Dedifferentiated amniotic fluid mesenchymal stem cell (primary cell): Measurements from ENCODE around the gene CDCP2.
"Not testable (repeated sequence)": the region's sequence is repeated elsewhere in the genome, so short reads cannot be mapped to it uniquely, and the experiment has no call there.

Experiments used
- DNase-seq: peaks from one replicate; pipeline ENCODE4 v3.0.0-alpha.2; 2016; ENCODE audit errors: extremely low spot score

CDCP2 gene

DNA sequence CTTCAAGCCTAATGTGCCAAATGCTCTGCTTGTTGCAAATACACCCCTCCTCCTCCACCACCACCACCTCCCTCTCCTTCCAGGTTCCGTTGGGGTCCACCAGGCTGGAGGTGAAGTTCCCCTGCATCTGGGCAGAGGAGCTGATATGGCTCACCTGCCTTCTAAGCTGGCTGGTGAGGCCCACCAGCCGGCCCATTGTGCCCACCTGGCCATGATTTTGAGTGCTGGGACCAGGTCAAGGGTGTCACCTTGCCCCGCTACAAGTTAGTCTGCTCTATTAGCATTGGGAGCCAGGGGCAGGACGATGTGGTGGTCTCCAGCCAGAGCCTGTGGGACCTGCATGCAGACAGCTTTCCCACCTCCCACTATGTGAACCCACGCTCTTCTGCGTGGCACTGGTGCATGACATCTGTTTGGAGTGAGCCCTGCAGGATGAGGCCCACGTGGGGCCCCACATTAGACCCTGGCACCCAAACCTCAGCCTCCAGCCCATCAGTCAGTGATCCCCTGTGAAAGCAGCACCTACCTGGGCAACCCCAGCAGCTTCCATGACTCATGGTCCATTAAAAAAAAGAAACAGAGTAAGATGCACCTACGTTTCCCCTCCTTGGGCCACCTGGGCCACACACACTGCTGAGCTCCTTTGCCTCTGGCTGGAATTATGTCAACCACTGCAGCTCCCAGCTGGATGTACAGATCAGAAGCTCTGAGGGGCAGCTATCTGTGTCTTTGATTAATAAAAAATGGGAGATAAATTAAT, 15.6 kb upstream of the CDCP2 start:
- DNase-seq, result no peak

DNA sequence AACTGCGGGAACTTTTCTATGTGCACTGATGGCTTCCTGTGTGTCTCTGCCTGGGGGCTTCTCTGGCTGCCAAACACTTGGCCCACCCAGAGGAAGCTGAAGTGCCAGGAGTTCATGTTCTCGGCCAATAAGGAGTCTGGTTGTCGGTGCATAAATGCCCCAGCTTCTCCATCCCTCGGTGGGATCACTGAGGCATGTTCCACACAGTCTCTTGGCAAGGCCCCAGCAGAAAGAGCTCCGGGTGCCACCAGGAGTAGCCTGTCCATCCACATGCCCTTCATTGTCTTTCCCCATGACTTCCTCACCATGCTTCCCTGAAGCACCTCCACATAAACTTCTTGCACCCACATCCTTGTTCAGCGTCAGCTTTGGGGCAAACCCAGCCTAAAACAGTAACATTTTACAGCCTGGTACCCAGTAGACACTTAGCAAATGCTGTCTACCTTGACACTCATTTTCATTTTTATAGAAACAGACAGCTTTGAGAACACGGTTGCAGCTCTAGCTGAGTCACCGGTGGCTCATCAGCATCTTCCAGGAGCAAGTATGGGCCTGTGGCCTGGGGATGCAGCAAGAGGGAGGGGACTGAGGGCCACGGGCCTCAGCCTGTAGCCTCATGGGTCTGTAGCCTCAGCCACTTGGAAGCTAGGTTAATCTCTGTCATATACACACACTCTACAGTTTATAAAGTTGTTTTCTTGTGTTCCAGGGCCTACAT, 14.8 kb upstream of the CDCP2 start:
- DNase-seq, result no peak

DNA sequence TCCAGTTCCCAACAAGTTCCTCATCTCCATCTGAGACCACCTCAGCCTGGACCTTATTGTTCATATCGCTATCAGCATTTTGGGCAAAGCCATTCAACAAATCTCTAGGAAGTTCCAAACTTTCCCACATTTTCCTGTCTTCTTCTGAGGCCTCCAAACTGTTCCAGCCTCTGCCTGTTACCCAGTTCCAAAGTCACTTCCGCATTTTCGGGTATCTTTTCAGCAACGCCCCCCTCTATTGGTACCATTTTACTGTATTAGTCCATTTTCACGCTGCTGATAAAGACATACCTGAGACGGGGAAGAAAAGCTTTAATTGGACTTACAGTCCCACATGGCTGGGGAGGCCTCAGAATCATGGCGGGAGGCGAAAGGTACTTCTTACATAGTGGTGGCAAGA, 13.6 kb upstream of the CDCP2 start:
- DNase-seq, result not testable (repeated sequence)

DNA sequence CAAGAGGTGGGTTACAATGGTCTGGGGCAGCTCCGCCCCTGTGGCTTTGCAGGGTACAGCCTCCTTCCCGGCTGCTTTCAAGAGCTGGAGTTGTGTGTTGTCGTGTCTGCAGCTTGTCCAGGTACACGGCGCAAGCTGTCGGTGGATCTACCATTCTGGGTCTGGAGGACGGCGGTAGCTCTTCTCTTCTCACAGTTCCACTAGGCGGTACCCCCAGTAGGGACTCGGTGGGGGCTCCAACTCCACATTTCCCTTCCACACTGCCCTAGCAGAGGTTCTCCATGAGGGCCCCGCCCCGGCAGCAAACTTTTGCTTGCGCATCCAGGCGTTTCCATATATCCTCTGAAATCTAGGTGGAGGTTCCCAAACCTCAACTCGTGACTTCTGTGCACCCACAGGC, 12.3 kb upstream of the CDCP2 start:
- no peak for DNase-seq

DNA sequence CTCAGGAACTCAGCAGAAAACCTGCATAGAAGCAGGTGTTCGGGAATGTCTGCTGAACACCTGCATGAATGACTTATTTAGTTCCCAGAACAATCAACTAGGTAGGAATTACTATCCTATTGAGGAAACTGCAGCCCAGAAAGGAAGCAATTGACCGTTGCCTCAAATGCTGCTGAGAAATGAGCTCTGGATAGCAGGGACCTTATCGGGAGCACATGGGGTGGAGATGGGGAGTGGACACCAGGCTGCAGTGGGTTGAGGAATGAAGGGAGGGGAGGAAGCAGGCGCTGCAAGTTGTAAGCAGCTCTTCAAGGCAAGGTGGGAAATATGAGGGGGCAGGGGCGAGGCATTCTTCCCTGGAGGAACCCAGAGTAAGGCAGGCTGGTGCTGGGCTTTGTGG, 10.8 kb upstream of the CDCP2 start:
- DNase-seq, result no peak

DNA sequence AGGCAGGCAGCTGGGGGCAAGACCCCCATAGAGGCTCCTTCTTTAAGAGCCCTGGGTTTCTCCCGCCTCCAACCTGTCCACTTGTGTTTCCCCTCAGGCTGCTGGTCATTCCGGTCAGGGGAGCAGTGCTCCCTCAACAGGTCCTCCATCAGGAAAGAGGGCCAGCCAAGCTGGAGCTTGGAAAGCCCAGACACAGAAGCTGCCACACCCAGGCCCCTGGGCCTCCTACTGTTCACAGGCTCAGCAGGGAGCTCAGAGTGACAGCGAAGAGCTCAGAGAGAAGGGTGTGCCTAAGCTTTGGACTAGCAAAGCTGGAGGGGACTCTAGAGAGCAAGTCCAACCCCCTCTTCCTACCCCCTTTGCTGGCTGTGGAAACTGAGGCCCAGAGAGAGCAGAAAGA, 10.3 kb upstream of the CDCP2 start:
- DNase-seq, result no peak

DNA sequence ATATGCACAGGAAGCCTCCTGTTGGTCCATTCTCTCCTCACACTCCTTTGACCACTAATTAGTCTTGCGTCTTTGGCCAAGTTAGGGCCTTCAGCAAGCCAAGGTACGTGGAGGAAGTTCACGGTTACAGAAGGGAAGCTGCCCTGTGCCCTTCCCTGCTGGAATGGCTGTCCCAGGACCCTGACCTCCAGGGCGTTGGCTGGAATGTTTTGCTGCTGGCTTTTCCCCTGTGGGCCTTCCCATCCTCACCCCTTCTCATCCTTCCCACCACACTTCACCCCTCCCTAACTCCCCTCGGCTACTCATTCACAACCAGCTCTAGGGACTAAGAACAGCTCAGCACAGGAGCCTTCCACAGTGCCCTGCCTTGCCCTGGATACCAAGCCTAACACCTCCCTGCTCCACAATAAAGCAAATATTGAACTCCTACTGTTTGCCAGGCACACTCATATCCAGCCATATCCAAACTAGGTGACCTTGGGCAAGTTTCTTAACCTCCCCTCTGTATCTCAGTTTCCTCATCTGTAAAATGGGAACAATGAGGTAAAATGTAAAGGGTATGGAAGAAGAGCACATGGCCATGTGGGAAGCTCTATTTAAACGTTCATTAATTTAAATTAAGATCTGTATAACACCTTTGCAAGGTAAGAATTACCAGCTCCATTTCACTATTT, 8.8 kb upstream of the CDCP2 start:
- DNase-seq, result no peak

DNA sequence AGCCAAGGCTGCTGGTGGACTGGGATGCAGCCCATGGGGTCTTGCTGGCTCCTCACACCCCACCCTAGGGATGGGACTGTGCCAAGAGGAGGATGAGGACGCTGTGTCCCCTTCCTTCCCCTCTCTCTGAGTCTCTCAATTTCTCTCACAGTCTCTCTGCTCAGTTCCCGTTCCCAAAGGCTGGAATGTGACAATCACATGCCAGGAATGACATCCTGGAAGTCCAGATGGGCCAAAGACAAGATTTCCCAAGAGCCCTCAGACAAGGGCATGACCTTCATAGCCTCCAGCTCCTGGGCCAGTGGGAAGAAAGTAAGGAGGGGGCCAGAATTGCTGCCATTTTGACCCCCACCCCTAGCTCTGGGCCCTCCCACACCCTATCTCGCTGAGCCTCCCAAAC, 7.6 kb upstream of the CDCP2 start:
- no peak for DNase-seq

DNA sequence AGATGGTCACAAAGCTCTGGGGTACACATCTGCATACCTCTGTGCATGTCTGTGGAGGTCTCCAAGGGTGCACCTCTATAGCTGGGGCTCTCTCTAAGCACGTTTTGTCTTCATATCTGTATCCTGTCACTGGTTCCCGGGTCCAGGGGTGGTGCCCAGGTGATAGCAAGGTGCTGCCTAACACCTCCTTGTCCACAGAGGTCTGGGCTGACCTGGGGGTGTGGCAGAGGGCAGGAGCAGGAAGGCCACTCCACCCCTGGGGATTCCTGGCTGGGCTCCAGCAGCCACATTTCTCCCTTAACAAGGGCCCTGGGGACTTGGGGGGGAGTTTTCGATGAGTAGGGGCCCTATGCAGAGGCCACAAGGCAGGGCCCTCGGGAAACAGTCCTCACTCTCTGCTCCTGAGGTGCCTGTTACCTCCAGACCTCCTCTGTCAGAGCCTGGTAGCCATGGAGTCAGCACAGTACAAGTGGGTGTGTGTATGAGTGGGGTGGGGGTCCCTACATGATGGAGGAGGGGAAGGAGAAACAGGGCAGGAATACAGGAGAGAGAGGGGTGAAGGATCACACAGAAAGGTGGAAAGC, 7.0 kb upstream of the CDCP2 start:
- DNase-seq, result no peak

DNA sequence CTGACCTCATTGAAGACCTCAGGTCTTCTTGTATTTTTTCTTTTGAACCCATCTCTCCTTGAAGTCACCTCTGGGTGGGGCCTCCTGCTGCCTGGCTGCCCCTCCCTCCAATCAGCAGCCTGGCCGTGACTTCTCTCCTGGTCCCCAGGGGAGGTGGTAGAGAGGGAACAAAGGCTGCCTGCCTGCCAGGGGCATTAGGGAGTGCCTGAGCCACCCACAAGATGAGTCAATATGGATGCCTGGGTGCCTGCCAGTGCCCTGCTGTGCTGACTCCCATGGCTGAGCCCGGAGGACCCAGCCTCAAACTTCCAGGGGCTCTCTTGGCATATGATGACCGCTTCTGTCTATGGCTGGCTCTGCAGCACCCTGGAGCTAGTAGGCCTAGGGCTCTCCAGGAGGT, 5.3 kb upstream of the CDCP2 start:
- no peak for DNase-seq

DNA sequence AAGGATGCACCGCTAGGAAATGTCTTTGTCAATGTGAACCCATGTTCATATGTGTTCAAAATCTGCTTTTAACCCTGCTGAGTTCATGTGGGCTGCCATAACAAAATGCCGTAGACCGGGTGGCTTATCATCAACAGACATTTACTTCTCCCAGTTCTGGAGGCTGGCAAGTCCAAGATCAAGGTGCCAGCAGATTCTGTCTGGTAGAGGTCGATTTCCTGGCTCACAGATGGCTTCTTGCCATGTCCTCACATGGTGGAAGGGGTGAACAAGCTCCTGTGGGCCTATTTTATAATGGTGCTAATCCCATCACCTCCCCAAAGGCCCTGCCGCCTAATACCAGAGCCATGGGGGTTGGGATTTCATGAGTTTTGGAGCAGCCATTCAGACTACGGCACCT, 4.6 kb upstream of the CDCP2 start:
- DNase-seq, result no peak

DNA sequence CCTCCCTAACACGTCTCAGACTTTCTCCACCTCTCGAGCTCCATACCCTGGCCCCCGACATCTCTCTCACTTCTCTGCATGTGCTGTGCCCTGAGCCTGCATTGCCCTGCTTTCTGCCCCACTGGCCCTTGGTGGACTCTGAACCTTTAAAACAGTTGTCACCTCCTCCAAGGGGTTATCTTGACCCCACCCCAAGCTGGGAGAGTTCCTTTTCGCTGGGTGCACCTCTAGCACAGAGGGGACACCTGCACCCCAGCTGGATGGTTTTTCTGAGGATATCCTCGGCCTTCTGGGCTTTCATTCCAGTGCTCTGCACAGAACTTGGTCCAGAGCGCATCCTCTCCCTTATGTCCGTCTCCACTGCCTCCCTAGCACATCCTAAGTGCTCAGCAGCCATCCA, 4.2 kb upstream of the CDCP2 start:
- no peak for DNase-seq

DNA sequence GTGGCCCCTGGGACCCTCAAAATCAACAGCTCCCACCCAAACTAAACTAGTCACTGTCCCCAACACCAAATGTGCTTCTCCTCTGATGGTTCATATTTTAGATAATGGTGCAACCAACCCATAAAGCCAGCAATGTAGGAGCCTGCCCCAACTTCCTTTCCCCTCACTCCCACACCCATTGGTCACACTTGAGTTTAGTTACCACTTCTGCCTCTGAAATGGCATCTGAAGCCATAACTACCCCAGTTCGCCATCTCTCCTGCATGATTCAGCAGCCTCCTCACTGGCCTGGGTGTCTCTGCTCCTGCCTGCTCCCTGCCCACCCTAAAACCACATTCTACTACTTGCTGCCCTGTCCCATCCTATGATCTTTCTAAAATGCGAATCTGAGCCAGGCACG, 3.4 kb upstream of the CDCP2 start:
- no peak for DNase-seq

DNA sequence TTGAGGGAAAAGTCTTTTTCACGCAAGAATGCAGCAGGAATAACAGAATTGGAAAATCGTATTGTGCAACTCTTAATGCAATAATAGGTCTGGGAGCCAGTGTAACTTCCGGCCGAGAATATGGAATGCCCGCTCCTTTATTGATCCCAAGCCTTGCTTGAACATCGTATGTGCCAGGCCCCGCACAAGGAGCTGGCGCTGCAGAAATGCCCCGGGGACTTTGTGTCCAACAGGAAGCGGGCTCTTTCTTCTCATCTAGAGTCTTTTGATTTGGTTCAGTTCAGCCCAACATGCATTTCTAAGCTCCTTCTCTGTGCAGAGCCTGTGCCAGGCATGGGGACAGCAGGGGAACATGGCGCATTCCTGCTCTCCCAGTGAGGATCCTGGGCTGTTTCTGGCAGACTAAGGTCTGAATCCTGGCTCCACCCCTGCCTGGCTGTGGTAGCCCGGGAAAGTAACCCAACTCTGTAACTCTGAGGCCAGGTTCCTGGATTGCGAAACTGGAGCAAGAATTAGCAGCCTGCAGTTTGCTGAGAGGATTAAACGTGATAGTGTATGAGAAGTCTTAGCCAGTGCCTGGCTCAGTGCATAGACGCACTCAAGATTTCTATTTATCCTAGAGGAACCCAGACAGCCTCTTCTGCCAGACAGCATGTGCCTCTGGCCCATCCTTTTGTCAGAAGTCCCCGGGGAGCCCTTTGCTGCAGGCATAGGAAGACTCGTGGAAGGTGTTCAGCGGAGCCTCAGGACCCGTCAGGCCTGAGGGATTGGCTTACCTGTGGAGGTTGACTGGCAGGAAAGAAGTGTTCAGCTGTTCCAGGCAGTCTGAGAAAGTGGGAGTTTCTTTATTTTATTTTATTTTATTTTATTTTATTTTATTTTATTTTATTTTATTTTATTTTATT, 987 bp upstream of the CDCP2 start:
- DNase-seq, result peak; percentile 59

DNA sequence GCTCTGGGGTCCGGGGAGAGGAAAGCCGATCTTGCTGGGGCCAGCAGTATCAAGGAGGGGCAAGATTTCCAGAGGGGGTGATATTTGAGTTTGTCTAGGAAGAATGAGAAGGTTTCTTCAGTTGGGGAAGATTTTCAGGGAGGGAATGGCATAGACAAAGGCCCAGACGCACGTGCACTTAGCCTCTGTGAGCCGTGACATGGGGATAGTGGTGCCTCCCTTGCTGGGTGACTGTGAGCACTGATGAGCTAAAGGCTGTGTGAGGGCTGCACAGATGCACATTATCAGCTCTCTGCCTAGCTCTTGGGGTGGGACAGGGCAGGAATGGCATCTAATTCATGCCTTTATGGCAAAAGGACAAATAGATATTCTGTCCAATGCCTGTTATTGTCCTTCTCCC, 1.8 kb downstream of the CDCP2 start:
- no peak for DNase-seq

DNA sequence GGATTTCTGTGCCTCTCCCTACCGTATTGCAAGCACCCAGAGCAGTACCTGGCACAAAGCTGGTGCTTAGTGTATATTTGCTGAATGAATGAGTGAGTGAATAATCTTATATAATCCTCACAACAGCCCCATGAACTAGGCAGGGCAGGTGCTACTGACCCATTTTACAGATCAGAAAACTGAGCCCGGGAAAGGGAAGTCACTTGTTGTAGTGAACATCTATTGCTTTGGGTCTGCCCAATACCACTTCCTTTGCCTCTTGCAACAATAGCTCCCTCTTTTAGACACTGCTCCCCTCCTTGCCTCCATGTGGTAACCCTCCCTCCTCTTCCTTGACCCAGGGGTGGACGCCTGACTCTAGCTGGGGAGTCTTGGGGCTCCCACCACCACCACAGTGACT, 3.1 kb downstream of the CDCP2 start:
- DNase-seq, result no peak

DNA sequence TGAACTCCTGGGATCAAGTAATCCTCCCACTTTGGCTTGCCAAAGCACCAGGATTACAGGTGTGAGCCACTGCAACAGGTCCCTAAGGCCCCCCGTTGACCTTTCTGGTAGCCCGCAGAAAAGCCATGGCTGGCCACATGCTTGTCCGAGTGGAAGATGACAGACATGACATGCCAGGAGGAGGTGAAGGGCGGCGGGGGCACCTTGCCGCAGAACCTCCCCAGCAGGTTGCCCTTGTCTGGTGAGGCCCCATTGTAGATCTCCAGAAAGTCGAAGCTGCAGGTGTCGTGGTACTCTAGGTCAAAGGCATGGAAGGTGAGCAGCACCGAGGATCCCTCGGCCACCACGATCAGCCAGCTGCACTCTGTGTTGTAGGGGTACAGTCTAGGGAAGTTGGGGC, 8.4 kb downstream of the CDCP2 start:
- no peak for DNase-seq

DNA sequence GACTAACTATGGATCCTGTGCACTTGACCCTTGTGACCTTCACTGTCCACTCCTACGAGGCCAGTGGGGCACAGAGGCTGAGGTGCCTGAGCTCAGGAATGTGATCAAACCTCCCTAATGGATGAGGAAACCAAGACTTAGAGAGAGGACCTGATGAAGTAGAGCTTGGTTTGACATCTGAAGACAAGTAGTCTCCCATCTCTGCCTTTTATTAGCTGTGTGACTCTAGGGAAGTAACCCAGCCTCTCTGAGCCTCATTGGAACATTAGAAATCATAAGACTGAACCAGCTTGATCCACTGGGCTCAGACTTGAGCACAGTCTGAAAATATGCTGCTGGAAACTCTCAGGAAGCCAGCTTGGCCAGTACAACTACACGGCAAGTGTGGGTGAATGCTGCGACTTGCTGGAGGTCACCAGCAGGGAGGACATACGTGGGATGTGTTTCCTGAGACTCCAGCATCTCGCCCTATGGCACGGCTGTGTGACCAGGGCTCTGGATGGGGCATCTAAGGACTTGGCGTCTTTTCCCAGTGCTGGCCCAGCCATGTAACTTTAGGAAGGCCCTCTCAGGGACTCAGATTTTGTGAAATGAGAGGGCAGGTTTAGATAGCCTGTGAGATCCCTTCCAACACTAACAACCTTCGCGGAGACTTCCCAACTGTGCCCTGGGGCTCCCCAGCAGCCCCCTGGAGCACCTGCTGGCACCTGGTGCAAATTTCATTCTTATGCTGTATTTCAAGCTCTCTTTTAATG, 10.5 kb downstream of the CDCP2 start:
- DNase-seq, result no peak

DNA sequence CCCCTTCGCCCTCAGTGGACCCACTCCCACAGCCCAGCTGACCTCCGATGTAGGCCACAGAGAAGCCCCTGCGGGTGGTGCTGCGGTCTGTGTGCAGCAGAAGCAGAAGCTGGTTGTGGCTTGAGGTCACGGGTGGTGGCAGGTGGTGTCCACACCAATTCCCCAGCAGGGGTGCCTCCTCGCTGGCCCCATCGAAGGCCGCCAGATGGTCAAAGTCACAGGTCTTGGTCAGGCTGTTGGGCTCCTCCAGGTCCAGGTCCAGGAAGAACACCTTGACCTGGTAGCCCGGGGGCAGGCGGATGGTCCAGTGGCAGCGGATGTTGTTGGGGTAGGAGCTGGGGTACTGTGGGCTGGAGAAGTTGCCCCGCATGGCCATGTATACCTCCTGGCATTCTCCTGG, 13.1 kb downstream of the CDCP2 start:
- DNase-seq, result no peak

DNA sequence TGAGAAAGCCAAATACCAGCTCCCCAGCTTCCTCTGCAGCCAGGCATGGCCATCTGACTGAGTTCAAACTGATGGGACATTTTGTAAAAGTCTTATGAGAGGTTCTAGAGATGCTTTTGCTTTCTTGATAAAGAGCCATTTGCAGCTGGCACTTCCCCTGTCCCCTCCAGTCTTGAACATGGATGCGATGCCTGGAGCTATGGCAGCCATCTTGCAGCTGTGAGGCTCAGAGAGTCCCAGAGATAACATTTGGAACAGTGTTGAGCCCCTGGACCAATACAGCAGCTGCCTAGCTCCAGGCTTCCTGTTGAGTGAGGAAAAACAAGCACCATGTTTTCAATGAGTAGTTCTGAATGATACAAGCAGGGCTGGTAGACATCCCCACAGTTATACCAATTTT, 13.8 kb downstream of the CDCP2 start:
- no peak for DNase-seq

DNA sequence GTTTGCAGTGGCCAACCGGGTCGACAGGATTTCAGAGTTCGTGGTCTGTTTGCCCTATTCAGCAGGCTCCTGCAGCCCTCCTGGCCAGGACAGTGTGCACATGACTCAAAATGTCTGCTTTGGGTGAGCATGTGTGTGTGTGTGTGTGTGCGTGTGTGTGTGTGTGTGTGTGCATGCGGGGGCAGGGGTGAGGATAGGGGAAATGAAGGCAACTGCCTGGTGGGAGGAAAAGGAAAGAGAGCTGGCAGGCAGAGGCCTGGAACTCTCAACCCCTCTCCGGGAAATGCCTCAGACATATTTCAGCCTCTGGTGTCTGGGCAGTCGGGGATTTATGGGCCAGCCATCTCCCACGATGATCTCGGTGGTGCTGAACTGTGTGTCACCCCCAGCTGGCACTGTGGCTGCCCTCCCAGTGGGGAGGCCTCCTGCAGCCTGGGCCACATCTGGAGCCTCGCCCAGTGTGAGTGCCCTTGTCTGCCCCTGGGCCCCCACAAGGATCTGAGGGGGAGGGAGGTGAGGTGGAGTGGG, 15.2 kb downstream of the CDCP2 start:
- no peak for DNase-seq
